ENCODE data around the gene WDR90.
"Not testable (repeated sequence)": the region's sequence is repeated elsewhere in the genome, so short reads cannot be mapped to it uniquely, and the experiment has no call there.

Gene WDR90

GRCh38 chr16:689175-689897, 40.2 kb downstream of the WDR90 start:
- DNase-seq (ENCODE audit: low spot score): no peak

DNA sequence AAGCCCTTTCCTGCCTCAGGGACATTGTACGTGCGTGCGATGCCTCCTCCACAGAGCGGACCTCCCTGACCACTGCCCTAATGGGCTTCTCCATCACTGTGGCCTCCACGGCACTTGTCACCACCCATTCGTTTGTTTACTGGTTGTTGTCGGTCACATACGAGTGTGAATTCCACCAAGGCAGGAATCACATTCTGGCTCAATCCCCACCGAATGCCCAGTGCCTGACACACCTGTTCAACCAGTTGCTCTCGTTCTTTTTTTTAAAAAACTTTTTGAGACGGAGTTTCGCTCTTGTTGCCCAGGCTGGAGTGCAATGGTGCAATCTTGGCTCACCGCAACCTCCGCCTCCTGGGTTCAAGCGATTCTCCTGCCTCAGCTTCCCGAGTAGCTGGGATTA, 42.1 kb downstream of the WDR90 start:
- not testable (repeated sequence) for DNase-seq (ENCODE audit: low spot score)

- DNase-seq (ENCODE audit: low spot score): no peak
Observed at GRCh38 chr16:692356-693108, 43.4 kb downstream of the WDR90 start.

GRCh38 chr16:693364-693763, 44.2 kb downstream of the WDR90 start:
- no peak for DNase-seq (ENCODE audit: low spot score)

DNA sequence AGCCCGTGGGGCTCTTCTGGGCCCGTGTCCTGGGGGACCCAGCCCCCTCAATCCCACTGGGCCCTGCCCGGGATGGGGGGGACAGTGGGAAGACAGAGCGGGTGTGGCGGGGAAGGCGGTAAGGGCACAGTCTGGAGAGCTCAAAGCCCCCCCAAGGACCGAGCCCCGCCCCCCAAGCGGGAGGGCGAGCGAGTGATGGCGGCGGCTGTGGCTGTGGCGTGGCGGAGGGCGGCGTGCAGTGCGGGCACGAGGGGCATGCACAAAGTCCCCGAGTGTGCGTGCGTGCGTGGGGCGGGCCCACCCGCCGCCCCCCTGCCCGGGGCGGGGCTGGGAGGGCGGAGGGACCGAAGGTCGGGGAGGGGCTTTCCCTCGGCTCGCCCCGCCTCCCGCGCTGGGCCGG, 44.6 kb downstream of the WDR90 start:
- DNase-seq (ENCODE audit: low spot score): no peak

DNA sequence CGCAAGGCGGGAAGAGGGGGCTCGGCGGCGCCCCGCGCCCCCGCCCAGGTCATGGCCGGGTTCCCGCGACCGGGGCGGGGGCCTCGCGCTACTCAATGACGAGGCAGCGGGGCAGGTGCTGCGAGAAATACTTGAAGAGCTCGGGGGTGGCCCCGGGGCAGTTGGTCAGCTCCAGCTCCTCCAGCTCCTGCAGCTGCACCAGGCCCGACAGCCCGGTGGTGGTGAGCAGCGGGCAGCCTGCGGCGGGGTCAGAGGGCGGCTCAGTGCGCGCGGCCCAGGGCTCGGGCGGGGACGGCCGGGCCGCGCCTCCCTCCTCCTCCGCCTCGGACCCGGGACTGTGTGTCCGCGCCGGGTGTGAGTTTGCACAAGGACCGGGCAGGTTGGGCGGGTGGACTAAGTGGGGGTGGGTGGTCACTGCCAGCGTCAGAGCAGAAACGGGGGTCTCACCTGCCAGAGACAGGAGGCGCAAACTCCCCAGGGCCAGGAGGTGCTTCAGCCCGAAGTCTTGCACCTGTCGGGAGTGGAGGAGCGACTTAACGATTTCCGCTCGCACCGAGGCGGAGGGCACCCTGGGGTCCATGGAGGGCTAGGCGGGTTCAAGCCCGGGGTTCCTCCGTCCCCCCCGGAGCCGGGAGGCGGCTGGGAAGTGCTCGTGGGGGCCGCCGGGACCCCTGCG, 45.2 kb downstream of the WDR90 start:
- DNase-seq (ENCODE audit: low spot score): no peak

DNA sequence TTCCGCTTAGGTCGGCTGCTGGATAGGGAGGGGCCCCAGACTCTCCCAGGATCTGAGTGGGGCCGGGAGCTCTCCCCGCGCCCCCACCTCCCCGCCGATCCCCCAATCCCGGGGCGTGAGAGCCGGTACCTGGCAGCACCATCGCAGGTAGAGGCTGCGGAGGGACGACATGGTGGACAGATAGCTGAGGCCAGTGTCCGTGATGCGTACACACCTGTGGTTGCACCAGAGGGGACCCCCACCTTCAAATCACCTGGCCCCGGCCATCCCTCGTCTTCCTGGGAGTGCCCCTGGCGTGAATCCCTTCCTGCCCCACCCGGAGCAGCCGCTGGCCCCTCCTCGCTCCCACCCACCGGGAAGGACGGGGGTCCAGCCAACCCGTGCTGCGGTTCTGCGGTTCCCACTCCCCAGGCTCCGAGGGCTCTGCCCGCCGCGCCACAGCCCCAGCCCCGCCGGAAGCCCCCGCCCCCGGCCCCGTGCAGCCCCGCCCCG, 45.7 kb downstream of the WDR90 start:
- no peak for DNase-seq (ENCODE audit: low spot score)

- peak; percentile 66 for DNase-seq (ENCODE audit: low spot score)
Observed at GRCh38 chr16:695355-696089, 46.4 kb downstream of the WDR90 start.

DNA sequence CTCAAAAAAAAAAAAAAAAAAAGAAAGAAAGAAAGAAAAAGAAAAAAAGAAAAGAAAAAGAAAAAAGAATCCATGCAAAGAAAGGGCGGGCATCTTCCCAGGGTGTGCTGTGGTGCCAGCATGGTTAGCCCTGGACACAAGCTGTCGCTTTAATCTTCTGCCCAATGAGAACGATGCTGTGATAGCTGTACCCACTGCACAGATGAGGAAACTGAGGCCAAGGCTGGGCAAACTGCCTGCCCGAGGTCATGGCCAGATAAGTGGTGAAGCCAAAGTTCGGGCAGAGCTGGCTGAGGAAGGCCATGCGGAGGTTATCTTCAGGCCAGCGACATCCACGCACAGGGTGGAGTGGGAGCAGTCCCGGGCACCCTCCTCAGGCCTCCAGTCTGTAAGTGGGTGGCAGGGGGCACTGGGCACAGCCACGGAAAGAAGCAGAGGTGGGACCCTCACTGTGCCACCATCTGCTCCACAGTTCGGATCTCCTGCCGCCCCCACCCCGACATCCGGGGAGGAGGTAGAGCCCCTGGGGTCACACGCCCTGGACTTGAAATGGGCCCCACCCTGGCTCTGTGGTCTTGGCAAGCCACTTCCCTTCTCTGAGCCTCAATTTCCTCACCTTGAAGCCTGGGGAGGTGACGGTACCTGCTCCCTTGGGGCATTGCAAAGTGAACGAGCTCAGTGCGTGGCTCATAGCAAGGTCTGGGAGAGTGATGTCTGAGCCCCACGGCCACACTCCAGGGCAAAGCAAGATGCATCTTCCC, 49.9 kb downstream of the WDR90 start:
- no peak for DNase-seq (ENCODE audit: low spot score)

DNA sequence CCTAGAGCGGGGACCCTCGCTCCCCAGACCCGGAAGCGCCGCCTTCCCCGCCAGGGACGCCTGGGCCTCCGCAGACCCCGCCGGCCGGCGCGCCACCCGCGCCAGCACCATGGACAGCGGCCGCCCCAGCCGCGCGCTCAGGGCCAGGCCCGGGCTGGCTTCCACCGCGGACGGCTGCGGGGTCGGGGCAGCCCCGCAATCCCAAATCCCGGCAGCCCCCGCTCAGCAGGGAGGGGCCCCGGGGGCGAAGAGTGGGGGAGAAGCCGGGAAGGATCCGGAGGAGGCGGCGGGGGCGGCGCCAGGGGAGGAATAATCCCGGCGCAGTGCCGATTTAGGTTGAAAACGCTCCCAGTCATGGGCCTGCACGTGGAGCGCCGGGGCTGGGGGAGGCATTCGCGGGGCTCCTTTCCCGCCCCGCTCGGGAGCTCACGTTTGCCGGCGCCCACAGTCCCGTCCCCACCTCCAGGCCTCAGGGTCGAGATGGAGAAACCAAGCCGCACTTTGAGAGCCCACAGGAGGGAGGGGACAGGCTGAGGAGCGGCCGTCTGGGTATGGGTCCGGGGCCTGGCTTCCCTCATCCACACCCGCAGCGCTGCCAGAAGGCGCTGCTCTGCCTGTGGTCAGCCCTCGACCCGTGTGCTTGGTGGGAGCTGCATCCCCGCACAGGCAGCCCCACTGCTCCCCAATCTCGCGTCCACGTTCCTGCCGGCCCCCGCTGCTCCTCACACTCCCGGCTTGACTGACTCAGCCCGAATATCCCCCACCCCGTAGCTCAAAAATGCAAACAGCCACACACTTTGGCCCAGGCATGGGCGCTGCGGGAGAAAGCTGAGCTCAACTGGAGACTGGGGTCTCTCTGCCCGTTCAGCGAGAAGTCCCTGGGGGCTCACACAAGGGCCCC, 51.8 kb downstream of the WDR90 start:
- DNase-seq (ENCODE audit: low spot score): no peak

- DNase-seq (ENCODE audit: low spot score): no peak
Observed at GRCh38 chr16:702341-702740, 53.2 kb downstream of the WDR90 start.

DNA sequence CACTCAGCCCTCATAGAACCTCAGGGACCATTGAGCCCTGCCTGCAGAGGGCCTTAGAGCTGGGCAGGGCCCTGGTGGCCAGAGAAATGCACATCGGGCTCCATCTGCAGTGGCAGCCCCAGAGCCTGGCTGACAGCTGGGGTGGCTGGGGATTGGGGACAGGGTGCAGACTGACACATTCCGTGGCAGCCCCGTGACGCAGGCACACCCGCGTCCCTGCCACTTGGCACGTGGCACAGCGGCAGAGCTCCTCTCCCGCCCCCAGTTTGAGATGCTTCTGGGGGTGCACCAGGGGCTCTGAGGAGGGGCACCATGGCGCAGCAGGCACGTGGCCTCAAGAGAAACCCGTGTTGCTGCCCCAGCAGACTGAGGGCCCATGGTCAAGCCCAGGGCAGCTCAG, 54.2 kb downstream of the WDR90 start:
- no peak for DNase-seq (ENCODE audit: low spot score)

GRCh38 chr16:704047-704446, 54.9 kb downstream of the WDR90 start:
- no peak for DNase-seq (ENCODE audit: low spot score)

DNA sequence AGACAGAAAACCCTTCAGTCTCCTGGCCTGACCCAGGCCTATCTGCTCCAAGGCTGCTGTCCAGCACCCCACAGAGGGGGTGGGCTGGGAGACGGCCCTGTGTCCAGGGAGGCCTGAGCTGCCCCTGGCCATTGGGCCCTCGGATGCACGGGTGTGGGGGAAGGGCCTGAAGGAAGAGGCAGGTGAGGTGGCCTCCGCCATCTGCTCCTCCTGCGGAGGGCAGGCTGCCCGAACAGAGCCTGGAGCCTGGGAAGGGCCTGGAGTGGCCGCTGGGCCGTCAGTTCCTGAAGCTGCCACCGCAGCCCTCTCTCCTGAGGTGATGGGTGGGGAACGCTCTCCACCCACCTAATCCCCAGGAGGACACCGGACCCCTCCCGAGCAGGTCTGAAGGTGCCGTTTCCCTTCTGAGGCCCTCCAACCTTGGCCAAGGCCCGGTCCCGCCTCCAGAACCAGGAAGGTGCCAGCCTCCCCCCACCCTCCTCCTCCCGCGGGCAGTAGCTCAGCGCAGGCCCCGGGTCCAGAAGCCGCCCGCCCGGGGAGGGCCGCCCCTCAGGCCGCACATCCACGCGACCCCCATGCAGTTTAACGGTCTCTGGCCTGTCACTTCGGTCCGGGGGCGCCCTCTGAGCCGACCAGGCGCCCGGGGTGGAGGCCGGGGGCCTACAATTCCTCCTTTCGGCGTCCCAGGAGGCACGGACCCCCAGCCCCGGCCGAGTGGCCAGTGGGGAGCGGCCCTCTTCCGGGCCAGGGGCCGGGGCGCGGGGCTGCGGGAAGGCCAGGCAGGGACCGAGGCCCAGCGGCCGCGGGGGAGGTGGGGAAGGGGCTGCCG, 55.6 kb downstream of the WDR90 start:
- DNase-seq (ENCODE audit: low spot score): no peak

GRCh38 chr16:705431-706188, 56.4 kb downstream of the WDR90 start, which contains the start of gene FBXL16:
TSS of gene FBXL16 (minus strand) at chr16:705801. CDS start at chr16:697405, 8,396 bp downstream.
- DNase-seq (ENCODE audit: low spot score): no peak

DNA sequence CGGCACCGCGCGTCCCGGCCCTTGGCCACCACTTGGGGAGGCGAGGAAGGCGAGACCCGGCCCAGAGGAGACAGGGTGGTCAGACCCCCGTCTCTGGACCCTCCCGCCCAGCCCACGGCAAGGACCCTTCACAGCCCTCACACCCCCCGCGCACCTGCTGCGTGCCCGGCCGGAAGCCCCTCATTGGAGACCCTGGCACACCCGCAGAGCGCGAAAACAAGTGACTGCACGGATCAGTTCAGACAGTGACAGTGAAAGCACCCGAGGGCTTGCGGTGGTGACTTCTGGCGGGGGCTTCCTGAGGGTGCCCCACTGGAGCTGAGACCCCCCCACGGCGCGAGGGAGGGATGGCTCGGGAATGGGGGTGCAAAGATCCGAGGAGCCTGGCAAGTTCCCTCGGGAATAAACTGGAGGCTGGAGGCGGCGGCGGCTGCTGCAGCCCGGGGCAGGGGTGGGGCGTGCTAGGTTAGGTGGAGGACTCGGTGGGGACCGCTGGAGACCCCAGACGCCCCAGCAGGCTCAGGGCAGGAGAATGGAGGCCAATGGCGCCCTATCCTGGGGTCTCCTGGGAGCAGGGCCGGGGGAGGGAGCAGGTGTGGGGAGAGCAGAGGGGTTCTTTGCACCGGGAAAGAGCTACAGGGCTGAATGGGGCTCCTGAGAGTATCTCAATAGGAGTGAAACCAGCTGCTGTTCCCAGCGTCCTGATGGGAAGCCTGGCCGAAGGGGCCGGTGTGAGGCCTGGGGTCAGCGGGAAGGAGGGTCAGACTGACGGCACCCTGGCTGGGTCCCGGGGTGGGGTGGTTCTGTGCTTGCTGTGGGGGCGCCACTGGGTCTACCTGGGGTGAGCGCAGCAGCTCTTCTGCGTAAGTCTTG, 57.3 kb downstream of the WDR90 start:
- no peak for DNase-seq (ENCODE audit: low spot score)

DNA sequence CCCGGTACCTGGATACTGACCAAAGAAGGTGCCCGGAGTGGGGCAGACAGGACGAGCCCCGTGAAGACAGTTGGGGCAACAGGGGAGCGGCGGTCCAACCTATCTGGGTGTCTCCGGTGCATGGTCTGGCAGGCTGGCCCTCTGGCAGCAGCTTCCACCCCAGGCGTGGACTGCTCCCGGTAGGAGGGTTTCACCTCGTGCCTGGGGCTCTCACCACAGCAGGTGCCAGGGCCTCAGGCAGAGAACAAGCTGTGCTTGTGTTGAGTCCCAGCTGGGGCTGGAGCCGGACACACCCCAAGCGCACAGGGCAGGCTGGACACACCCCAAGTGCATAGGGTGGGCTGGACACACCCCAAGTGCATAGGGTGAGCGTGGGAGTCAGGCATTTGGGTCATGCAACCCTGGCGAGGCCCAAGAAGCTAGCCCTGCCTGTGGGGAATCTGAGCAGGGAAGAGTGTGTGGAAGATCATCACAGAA, 57.9 kb downstream of the WDR90 start:
- no peak for DNase-seq (ENCODE audit: low spot score)
